ENCODE measurements around the gene CD248.
"Not testable (repeated sequence)": the region's sequence is repeated elsewhere in the genome, so short reads cannot be mapped to it uniquely, and the experiment has no call there.

Gene CD248

DNA sequence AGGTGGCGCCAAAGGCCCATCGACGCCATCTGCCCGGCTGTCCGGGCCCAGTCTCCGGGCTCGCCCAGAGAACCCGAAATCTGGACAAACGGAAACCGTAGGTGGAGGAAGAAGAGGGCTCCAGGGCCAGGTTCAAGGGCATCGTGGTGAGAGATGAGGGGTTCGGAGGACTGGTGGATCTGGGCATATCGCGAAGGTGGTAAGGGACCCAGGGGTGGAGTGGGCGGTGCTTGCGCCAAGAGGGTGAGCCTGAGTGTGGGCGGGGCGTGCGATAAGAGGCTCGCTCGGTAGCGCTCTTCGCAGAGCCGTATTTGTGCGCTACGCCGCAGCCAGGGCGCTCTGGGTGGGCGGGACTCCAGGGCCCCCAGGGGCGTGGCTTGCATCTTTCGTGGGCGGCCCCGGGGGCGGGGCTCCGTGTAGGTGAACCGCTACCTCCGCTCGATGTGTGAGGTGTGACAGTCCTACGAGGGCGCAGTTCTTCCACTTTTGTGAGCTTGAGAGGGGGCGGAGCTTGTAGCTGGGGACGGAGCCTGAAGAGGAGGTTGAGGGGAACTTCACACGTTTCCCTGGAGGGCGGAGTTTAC, 4.8 kb downstream of the CD248 start:
- peak; percentile 81 for DNase-seq

DNA sequence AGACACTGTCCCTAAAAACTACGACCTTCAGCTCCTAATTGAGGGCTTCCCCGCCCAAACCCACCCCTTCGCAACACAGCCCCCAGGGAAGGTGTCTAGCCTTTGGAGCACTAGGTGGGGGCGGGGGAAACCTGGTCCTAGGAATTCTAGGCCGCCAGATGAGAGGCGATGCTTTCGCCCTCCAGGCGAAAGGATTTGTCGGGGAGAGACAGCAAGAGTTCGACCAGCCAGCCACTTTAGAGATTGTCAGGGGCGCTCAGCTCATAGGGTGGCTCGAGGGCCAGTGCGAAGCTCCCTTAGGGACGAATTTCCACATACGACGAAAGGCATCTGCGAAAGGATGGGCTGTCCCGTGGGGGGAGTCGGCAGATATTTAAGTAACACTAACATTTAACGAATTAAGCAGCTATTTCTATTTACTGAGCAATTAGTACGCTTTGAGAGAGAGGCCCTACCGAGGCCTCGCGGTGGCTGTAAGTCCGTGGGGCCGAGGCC, 5.3 kb downstream of the CD248 start:
- DNase-seq, result no peak

DNA sequence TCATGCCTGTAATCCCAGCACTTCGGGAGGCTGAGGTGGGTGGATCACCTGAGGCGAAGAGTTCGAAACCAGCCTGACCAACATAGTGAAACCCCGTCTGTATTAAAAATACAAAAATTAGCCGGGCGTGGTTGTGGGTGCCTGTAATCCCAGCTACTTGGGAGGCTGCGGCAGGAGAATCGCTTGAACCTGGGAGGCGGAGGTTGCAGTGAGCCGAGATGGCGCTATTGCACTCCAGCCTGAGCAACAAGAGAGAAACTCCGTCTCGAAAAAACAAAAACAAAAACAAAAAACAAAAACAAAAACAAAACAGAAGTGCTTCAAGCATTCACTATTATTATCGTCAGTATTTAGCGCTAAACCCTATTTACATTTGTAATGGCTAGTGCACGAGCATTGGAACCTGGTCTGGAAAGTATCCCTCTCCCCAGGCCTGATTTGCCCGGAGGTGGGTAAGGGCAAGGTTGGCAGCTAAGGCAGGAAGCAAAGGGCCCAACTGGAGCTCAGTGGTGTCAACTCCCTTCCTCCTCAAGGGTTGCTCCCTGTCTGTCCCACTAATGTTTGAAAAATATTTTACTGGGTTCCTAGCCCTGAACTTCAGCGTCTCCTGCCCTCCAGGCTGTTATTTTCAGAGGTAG, 5.9 kb downstream of the CD248 start:
- DNase-seq, result not testable (repeated sequence)

- no peak for DNase-seq
These were observed 6.5 kb downstream of the CD248 start for GRCh38 chr11:66310324-66310723.

DNA sequence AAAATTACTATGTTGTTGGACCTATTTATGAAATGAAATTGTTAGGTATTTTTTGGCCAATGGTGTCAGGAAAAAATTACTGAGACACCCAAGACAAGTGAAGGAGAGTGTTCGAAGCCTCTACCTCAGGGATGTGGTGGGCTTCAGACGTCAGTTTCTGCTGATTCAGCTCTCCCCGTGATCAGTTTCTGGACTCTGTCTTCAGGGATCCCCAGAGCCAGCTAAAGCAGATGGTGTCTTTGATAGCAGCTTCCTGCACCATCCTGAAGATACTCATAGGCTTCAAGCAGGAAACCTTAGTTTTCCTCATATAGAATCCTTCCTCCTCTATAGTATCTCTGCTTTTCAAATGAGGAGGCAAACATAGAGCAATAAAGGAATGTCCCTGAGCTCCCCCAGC, 7.4 kb downstream of the CD248 start:
- no peak for DNase-seq

GRCh38 chr11:66302656-66303055, 14.2 kb downstream of the CD248 start:
- no peak for DNase-seq

- DNase-seq, result no peak
These were observed 17.7 kb downstream of the CD248 start for GRCh38 chr11:66299186-66299585.

DNA sequence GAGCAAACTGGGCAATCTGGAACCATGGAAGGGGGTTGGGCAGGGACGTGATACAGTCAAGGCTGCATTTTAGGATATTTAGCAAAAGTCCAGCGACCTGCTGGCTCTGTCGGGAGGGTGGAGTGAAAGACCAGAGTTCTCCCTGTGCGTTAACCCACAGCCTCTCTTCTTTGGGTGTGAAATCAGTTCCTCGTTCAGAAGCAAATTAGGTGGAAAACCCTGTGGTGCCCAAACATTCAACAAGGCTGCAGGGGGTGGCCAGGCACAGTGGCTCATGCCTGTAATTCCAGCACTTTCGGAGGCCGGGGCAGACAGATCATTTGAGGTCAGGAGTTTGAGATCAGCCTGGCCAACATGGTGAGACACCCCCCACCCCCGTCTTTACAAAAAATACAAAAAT, 19.2 kb downstream of the CD248 start:
- no peak for DNase-seq

- no peak for DNase-seq
These were observed 21.9 kb downstream of the CD248 start for GRCh38 chr11:66294626-66295620.

DNA sequence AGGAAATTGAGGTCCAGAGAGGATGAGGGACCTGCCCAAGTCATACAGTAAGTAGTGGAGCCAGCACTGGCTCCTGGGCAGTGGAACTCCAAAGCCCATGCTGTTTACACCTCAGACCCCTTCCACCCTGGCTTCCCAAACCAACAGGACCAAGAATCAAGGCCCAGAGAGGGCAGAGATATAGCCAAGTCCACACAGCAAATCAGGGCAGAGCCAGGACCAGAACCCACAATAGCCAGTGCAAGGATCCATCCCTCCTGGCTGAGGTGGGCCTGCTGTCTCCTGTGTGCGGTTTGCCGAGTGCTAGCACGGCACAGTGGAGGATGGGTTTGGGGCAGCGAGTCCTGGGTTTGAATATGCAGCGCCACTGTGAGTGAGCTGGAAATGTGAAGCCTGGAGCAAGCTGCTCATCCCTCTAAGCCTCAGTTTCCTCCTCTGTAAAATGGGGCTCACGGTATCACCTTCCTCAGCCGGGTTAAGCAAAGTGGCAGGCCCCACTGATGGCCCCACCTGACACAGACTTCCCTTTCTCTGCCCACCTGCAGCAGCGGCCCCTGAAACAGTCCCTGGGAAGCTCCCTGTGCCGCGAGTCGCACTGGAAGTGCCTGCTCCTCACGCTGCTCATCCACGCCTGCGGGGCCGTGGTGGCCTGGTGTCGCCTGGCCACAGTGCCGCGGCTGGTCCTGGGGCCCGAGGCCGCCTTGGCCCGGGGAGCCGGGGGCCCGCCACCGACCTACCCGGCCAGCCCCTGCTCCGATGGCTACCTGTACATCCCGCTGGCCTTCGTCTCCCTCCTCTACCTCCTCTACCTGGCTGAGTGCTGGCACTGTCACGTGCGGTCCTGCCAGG, 22.8 kb downstream of the CD248 start:
- DNase-seq, result no peak

GRCh38 chr11:66293352-66293751, 23.5 kb downstream of the CD248 start:
- no peak for DNase-seq

GRCh38 chr11:66292543-66293332, 24.1 kb downstream of the CD248 start:
- DNase-seq, result no peak

DNA sequence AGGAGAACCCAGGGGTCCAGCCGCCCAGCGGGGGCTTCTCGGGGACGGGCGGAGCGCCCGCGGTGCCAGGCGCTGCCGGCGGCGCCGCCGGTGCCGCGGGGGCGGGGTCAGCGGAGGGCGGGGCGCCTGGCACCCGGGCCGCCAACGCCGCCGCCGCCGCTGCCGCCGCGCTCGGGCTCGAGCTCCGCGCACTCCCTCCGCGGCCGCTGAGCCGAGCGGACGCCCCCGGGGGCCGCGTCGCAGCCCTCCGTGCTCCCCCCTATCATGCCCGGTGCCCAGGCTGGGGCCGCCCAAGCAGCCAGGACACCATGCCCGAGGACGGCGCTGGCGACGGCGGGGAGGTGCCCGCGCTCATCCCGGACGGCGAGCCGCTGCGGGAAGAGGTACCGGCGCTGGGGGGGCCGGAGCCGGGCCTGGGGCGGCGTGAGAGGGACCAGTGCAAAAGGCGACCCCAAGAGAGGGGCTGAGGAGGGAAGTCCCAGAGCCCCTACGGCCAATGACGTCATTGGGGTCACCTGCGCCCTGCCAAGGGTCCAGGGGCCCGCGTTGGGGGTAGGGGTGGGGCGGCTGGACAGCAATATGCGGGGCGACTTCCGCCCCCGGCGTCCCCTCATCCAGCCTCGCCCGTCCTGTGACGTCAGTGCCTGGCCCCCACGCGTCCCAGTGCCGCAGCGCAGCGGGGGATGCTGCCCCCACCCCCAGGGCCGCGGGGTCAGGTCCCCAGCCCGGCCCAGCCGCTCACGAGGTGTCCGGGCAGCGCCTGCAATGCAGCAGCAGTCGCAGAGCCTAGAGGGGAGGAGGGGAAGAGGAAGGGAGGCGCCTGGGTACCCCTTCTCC, 24.9 kb downstream of the CD248 start, which contains the start of gene TMEM151A:
TSS of gene TMEM151A (plus strand) at position 189 of the 837 bp plus-strand sequence. CDS start at position 309, 120 bp downstream.
- no peak for DNase-seq

DNA sequence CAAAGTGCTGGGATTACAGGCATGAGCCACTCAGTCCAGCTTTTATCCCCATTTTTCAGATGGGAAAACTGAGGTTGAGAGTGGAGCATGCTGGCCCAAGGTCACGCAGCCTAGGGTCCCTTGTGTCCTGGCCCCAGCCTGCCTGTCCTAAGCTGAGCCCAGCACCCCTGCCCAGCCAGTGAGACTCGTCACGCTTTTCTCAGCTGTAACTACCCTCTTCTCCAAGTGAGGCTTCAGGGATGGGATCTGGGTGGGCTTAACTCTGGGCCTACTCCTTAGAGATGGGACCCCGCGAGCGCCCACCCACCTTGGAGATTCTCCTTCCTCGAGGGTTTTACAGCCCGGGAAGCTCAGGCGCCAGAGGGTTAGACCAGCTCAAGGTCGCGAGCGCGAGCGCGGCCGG, 25.5 kb downstream of the CD248 start:
- no peak for DNase-seq

- no peak for DNase-seq
These were observed 26.6 kb downstream of the CD248 start for GRCh38 chr11:66290330-66290621.

DNA sequence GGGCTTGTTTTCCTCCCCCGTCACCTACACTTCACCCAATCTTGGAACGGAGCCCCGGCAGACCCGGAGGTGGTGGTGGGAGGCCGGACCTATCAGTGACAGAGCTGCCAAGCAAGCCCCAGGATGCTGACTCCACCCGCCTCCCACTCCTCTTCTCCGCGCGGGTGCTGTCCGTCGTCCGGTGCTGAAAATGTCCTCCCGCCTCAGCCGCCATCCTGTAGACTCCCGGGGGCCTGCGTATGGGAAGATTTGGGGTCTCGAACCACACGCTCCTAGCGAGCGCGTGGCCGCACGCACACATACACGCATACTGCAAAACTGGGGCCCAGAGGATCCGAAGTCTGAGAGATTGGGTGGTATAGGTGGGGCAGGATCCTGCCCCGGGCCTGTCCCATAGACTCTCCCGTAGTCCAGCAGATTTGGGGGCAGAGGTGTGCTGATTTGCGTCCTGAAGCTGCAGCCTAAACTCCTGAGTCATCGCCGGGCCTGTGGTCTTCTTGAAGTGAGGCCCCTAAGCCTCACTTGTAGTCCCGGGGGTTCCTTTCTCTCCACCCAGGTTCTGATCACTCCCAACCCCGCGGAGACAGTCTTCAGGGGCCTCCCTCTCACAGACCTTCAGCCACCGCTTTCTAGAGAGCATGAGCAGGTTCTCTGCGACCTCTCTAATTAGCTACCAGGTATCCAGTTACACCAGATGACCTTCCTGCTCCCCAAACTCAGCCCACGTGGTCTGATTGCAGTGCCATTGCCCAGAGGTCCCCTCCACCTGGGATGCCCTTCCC, 27.1 kb downstream of the CD248 start:
- no peak for DNase-seq

GRCh38 chr11:66288671-66289547, 27.9 kb downstream of the CD248 start, which contains the start of gene YIF1A:
Gene YIF1A, minus strand, starts transcription at chr11:66289143. Its CDS starts 158 bp downstream, at chr11:66288985.
- DNase-seq, result peak; percentile 94

DNA sequence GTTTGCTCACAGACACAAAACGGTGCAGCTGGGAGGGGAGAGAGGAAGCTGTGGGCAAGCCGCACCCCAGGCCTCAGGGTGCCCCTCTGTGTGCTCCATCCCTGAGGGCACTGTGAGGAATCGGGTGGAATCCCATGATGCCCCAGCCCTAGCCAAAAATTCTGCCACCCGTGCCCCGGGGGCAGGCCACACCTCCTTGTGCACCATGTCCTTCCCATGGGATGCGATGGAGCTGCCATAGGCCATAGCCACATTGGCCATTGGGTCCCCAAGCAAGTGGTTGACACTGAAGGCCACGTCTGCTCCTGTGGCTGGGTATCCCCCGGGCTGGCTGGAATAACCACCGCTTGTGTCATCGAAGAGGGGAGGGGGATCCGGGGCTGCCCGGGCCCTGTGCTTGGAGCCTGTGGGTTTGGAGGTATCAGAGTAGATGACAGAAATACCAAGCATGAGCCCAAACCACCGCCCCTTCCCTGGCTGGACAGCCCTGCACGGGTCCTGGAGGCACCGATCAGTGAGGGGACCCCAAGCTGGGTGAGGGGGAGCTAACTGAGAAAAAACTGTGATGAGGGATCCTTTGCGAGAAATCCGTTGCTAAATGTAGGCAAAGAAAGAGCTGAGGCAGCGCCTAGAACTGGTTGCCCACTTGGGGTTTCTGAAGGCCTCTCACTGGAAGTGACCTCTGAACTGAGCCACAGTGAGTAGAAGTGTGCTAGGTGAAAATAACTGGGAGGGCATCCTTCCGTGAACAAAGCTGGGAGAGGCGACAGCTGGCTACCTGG, 28.8 kb downstream of the CD248 start:
- DNase-seq, result no peak
